NCI-H460 (cell line): Measurements from ENCODE around the gene KRT36. TPM values are rescaled to one million over a fixed set of nuclear protein-coding genes. Genes with fewer than 3 reads are reported as not detected.

Experiments used
- DNase-seq: peaks from one replicate; pipeline ENCODE4 v3.0.0-alpha.2; 2016; ENCODE audit warnings: low read depth; ENCODE audit errors: extremely low read depth
- polyA plus RNA-seq: library from polyadenylated mRNA; depleted of rRNA; stranded (reverse); fragments of >200 nt; gene quantifications from 2 replicates; pipeline ENCODE4 v1.2.3, GENCODE V29; 2014; cell fraction: nucleus; rRNA removed
- total RNA-seq: library from RNA; depleted of rRNA; stranded (reverse); fragments of >200 nt; shearing (Covaris generic); gene quantifications from 2 replicates; pipeline ENCODE4 v1.2.3, GENCODE V29; 2014; rRNA removed

Gene KRT36
- total RNA-seq = not detected in 2 replicates
- not detected in 2 replicates for polyA plus RNA-seq

DNA sequence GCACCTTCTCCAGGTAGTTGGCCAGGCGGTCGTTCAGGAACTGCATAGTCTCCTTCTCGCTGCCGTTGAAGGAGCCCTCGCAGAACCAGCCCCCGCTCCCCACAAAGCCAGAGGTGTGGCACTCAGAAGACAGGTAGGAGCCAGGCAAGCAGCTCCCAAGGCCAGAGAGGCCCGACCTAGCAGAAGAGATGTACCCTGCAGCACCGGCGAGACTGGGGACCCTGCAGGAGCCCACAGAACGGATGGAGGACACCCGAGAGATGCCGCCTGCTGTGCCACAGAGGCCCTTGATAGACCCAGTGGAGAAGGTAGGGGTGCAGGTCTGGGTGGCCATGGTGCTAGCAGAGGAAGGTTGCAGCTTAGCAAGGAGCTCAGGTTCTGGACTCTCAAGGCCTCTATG is at the start of gene KRT36:
Gene KRT36 (minus strand): TSS at position 380 of the 400 bp plus-strand sequence. CDS start 46 bp downstream, at position 334.
- no peak for DNase-seq

- DNase-seq = no peak
Measured at GRCh38 chr17:41539071-41539492, 49.4 kb upstream of the KRT36 start.

- no peak for DNase-seq
Measured at GRCh38 chr17:41538565-41538991, 48.9 kb upstream of the KRT36 start.

GRCh38 chr17:41537990-41538389 is 48.3 kb upstream of the KRT36 start:
- DNase-seq = no peak

DNA sequence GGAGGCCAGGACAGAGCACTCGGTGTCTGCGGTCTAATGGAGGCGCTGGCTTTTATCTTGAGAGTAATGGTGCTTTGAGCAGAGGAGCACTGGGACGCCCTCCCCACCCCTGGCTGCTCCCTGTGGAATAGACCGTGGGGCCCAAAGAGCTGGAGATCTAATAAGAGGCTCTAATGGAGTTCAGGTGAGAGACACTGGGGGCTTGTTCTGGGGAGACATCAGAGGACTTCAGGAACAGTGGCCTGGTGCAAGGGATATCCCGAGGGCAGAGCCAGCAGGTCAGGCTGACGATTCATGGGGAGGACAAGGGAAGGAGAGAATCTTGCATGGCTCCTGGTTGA is 47.9 kb upstream of the KRT36 start:
- DNase-seq = no peak

DNA sequence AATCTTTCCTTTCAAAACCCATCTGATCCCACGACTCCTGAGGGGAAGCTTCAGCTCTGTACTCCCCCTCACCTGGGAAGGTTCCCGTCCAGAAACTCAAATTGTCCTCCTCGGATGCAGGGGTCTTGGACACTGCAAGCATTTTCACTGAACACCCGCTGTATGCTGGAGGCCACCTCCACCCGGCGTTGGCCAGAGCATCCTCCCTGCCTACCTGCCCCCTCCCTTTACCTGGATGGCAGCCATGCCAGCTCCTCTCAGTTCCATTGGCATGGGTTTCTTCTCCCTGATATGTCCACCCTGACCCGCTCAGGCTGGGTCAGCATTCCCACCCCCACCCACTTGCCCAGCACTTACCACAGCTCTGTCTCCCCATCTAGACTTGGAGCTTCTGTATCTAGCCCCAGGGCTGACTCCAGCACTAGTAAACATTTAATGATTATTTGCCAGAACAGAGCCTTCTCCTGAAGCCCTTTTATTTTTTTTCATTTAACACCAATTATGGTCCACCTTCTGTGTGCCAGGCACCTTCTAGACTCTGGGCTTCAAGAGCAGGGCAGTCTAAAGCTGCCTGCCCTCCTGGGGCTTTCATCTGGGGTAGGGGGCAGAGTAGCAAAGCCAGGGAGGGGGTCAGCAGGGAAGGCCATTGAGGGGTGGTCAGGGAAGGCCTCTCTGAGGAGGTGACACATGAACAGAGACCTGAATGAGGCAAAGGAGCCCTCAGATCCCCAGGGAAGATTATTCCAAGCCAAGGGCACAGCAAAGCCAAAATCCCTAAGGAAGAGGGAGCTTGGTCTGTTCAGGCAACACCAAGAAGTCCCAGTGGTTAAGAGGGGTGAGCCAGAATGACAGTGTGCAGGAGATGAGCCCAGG is 47.3 kb upstream of the KRT36 start:
- no peak for DNase-seq

GRCh38 chr17:41535764-41536481 is 46.2 kb upstream of the KRT36 start:
- DNase-seq = no peak

DNA sequence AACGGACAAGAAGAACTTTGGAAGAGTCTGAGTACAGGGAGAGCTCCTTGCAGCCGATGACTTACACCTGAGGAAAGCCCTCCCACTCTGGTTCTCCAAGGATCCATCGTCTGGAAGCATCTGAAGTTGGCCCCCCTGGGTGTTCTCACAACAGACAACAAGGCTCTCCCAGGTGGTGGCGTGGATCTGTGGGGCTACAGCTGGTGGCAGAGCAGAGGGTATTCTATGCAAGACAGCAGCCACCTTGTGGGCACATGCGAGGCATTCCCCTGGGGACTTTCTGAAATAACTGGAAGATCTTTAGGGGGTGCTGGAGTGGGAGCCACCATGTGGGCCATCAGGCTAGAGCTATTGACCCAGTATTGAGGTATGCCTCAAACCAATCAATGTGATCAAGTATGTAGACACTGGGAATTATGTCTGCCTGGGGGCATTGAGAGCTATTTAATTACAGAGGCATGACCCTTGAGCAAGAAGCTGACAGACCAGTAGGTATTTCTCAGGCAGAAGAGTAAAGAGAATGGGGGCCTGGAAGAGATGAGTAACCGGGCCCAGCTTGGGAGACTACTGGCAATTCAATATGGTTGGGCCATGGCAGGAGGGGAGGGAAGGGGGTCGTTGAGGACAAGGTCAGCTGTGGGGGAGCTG is 45.3 kb upstream of the KRT36 start:
- DNase-seq = no peak

DNA sequence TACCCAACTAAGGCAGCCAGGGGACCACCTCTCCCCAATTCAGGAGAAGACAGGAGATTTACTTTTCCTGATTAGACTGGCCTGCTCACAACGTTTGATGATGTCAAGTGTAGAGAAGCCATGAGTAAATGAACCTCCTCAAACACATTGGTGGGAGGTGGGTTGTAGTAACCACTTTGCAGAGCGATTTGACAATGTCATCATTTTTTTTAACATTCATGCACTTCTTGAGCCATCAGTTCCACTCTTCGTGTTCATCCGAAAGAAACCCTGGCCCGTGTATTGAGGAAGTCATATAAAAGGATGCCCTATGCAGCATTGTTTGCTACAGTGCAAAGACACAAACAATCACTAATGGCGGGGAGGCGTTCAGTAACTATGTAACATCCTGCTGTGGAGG is 43.9 kb upstream of the KRT36 start:
- no peak for DNase-seq

DNA sequence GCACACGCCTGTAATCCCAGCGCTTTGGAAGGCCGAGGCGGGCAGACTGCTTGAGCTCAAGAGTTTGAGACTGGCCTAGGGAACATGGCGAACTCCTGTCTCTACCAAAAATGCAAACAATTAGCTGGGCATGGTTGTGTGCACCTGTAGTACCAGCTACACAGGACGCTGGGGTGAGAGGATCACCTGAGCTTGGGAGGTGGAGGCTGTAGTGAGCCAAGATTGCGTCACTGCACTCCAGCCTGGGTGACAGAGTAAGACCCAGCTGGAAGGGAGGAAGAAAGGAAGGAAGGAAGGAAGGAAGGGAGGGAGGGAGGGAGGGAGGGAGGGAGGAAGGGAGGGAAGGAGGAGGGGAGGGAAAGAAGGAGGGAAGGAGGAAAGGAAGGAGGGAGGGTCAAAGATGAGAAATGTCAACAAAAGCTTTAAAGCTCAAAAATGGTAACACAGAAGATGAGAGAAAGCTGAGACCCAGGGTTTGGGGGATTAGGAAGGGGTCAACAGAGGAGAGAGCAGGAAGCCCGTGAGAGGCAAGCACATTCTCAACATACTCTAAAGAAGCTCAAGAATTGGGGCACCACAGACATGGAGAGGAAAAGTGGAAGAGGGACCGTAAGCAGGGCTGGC is 43.3 kb upstream of the KRT36 start:
- DNase-seq = no peak

DNA sequence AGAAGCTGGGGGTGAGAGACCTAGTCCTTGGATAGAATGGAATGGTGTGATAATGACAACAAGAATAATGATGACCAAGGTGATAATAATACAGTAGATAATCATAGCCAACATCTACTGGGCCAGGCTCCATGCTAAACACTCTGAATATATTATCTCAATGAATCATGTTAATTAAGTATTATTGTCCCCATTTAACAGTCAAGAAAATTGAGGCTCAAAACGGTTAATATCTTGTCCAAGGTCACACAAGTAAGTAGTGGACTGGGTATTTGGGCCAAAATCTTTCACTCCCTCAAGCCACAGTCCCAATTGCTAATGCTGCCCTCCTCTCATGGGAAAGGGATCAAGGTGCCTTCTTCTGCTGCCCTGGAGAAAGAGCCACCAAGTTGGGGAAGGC is 42.3 kb upstream of the KRT36 start:
- DNase-seq = no peak

GRCh38 chr17:41530062-41531048 is 40.6 kb upstream of the KRT36 start:
- peak; percentile 77 for DNase-seq

- DNase-seq = peak; percentile 93
Measured at GRCh38 chr17:41529491-41529915, 39.8 kb upstream of the KRT36 start.

DNA sequence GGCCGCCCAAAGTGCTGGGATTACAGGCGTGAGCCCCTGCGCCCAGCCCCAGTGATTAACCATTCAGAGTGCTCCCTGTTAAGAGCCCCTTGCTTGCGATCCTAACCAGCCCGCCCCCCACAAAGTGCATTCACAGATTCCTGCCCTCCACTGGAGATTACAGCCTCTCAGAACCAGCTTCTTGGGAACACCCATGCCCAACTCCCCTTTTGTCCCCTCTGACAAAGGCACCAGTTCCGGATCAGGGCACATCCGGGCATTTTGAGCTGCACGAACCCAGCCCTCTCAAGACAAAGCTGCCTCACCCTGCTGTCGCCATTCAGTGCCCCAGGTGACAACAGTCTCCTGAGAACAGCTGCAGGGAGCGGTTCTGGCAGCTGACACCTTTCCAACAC is 39.2 kb upstream of the KRT36 start:
- peak; percentile 87 for DNase-seq

DNA sequence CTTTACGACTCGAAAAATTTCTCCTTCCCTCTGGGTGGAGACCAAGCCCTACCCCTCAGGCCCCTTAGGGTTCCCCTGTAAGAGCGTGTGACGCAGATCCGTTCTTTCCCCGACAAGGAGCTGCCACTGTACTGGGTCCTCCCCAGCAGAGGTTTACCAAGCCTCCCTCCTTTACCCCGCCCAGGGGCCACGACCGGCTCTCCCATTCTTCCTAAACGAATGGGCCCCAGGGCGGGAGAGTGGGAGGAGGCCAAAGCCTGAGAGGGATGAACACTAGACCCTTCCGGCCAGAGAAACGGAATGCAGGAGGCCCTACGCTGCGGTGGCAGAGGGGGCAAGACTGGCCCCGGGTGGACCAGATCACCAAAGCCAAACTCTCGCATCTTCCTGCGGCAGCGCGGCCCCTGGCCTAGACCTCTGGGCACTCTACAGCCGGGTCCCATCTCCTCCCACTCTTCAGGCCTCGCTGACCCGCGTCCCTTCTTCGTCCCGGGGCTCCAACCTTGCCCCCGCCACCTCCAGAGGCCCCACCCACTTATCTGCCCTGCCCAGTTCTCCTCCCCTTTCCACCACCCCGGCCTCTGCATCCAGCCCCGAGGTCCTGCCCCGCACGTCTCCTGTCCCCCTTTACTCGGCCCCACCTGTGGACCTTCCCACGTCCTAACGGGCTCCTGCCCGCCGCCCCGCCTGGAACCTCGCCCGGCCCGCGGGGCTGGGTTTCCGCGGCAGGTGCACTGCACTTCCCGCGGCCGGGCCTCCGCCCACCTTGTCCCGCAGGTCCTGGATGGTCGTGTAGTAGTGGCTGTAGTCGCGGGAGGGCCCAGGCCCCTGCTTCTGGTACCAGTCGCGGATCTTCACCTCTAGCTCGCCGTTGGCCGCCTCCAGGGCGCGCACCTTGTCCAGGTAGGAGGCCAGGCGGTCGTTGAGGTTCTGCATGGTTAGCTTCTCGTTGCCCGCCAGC is 37.6 kb upstream of the KRT36 start:
- no peak for DNase-seq

DNA sequence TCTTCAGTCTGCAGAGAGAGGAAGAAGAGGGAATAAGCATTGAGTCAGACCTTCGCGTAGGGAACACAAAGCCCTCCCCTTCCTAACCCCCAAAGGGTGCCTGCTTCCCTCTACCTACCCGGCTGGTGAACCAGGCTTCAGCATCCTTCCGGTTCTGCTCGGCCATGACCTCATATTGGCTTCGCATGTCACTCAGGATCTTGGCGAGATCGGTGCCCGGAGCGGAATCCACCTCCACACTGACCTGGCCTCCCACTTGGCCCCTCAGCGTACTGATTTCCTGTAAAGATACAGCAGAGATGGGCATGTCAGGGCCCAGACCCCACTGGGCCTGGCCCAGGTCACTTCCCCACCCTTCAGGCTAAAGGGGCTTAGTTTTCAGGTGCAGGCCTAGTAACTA is 34.6 kb upstream of the KRT36 start:
- DNase-seq = no peak

DNA sequence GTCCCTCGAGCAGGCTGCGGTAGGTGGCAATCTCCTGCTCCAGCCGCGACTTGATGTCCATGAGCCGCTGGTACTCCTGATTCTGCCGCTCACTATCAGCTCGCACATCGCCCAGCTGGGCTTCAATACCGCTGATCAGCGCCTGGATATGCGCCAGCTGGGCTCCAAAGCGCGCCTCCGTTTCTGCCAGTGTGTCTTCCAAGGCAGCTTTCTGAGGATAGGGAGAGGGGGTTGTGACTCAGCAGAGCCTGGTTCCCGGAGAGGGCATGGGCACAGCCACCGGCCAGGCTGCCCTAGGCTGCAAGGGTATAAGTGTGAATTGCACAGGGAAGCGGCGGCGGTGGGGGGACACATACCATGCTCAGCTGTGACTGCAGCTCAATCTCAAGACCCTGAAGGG is 34.1 kb upstream of the KRT36 start:
- peak; percentile 65 for DNase-seq

- DNase-seq = no peak
Measured at GRCh38 chr17:41523225-41523593, 33.5 kb upstream of the KRT36 start.
